B cell (primary cell): ENCODE results near the gene PCSK6. TPM values are rescaled to one million over a fixed set of nuclear protein-coding genes. Genes with fewer than 3 reads are reported as not detected.

Experiments
- ATAC-seq: fragments of 200-7000 bp; cut with Tn5 transposase; one replicate; pipeline ENCODE4 v1.10.0; 2021; ENCODE audit warnings: low read depth, mild to moderate bottlenecking, moderate number of reproducible peaks, moderate library complexity
- CTCF ChIA-PET: fragments of 350-600 bp; sonication (Branson Sonifier 250); formaldehyde crosslinking; loops from one replicate; lab custom pipeline; 2021; ENCODE audit warnings: antibody characterized with exemption, inconsistent platforms; lab: Charles Lee
- POLR2A ChIA-PET: fragments of 350-600 bp; sonication (Branson Sonifier 250); formaldehyde crosslinking; loops from one replicate; lab custom pipeline; 2021; ENCODE audit warnings: antibody characterized with exemption; lab: Charles Lee
- DNase-seq: peaks from one replicate; pipeline ENCODE4 v3.0.0; 2013
- H2AFZ ChIP-seq: 2 replicates; pipeline ENCODE4 v1.6.1; 2012; ENCODE audit warnings: mild to moderate bottlenecking, low read depth, low read length; ENCODE audit not compliant: insufficient read depth, poor library complexity, severe bottlenecking
- H3K27ac ChIP-seq, 2 donors: 1 replicate in 1 of 2; 2 replicates in 1 of 2; pipeline ENCODE4 v1.5.1; 2012 to 2013; ENCODE audit warnings: low read length in 2 of 2, mild to moderate bottlenecking in 2 of 2, moderate library complexity in 1 of 2
- H3K27me3 ChIP-seq, 4 experiments: fragments of 200-600 bp in 1 of 4; sonication (generic) in 1 of 4; replicated peaks in 1 of 4; 1 replicate in 2 of 4; 2 replicates in 2 of 4; pipeline versions ENCODE4 v1.6.1 to v1.7.0; 2013 to 2016; ENCODE audit warnings: low read length in 3 of 4, mild to moderate bottlenecking in 2 of 4, mixed read lengths in 1 of 4, moderate library complexity in 1 of 4; ENCODE audit not compliant: insufficient read depth in 4 of 4, control insufficient read depth in 3 of 4; ENCODE audit errors: control extremely low read depth in 1 of 4
- H3K36me3 ChIP-seq, 2 experiments: replicated peaks in 1 of 2; 1 replicate in 1 of 2; 2 replicates in 1 of 2; pipeline versions ENCODE4 v1.6.1 to v1.7.1; 2013; ENCODE audit warnings: low read length in 1 of 2; ENCODE audit not compliant: insufficient read depth in 2 of 2, control insufficient read depth in 1 of 2; ENCODE audit errors: control extremely low read depth in 1 of 2, extremely low read depth in 1 of 2
- H3K4me1 ChIP-seq, 2 donors: fragments of 200-600 bp in 1 of 2; sonication (generic) in 1 of 2; 1 replicate in 1 of 2; 2 replicates in 1 of 2; pipeline versions ENCODE4 v1.5.1 to v1.6.1; 2013 to 2017; ENCODE audit warnings: low read length in 2 of 2; ENCODE audit not compliant: control insufficient read depth in 2 of 2, insufficient read depth in 2 of 2
- H3K4me2 ChIP-seq: replicated peaks from 2 replicates; pipeline ENCODE3; 2012; ENCODE audit warnings: mild to moderate bottlenecking, low read depth, low read length; ENCODE audit not compliant: poor library complexity, severe bottlenecking
- H3K4me3 ChIP-seq, 5 experiments: fragments of 200-600 bp in 1 of 5; sonication (generic) in 1 of 5; 1 replicate in 3 of 5; 2 replicates in 2 of 5; pipeline versions ENCODE4 v1.5.1 to v1.7.0; 2011 to 2016; ENCODE audit warnings: low read length in 4 of 5, mild to moderate bottlenecking in 4 of 5, low read depth in 2 of 5, control low read depth in 1 of 5, moderate library complexity in 1 of 5; ENCODE audit not compliant: insufficient read depth in 1 of 5; ENCODE audit errors: control extremely low read depth in 1 of 5, extremely low read depth in 1 of 5
- H3K79me2 ChIP-seq: fragments of 200-600 bp; sonication (generic); one replicate; pipeline ENCODE4 v1.6.0; 2016; ENCODE audit warnings: low read length; ENCODE audit not compliant: control insufficient read depth, insufficient read depth
- H3K9ac ChIP-seq: fragments of 200-600 bp; sonication (generic); 2 replicates; pipeline ENCODE4 v1.6.1; 2017; ENCODE audit warnings: mild to moderate bottlenecking, low read length, moderate library complexity
- H3K9me3 ChIP-seq, 3 donors: one replicate each; pipeline versions ENCODE4 v1.6.1 to v1.7.1; 2013; ENCODE audit warnings: low read length in 2 of 3; ENCODE audit not compliant: control insufficient read depth in 2 of 3, insufficient read depth in 1 of 3; ENCODE audit errors: control extremely low read depth in 1 of 3
- H4K20me1 ChIP-seq: 2 replicates; pipeline ENCODE4 v1.6.0; 2012; ENCODE audit warnings: mild to moderate bottlenecking, low read length; ENCODE audit not compliant: insufficient read depth, control insufficient read depth, poor library complexity, severe bottlenecking
- H3K27ac Mint-ChIP-seq: one replicate; pipeline ENCODE4 v1.8.0; 2021; ENCODE audit warnings: mixed read lengths
- H3K27me3 Mint-ChIP-seq: one replicate; pipeline ENCODE4 v1.8.0; 2021; ENCODE audit warnings: mixed read lengths
- H3K4me1 Mint-ChIP-seq: one replicate; pipeline ENCODE4 v1.8.0; 2021; ENCODE audit warnings: mixed read lengths
- H3K4me3 Mint-ChIP-seq: one replicate; pipeline ENCODE4 v1.8.0; 2021; ENCODE audit warnings: mixed read lengths
- H3K9me3 Mint-ChIP-seq: one replicate; pipeline ENCODE4 v1.8.0; 2022; ENCODE audit warnings: mixed read lengths; ENCODE audit not compliant: insufficient read depth
- EZH2 ChIP-seq: IDR thresholded peaks from 2 replicates; pipeline ENCODE4 v1.6.1; 2012; ENCODE audit warnings: borderline replicate concordance, low read depth, mild to moderate bottlenecking, moderate library complexity, low read length; ENCODE audit not compliant: insufficient read depth, poor library complexity, severe bottlenecking
- WGBS: methylation state at CpG from one replicate; pipeline ENCODE4 v1.1.5; 2013; ENCODE audit warnings: missing lambda C conversion rate; ENCODE audit not compliant: insufficient coverage; 5-methylcytosine and 5-hydroxymethylcytosine counted together
- intact Hi-C: fragments of 100-400 bp; cut with micrococcal nuclease; formaldehyde crosslinking; loops from one replicate; pipeline ENCODE4 v1.10.0; 2022
- polyA plus RNA-seq: library from polyadenylated mRNA; depleted of rRNA; stranded (reverse); fragments of >200 nt; gene quantifications from 2 replicates; pipeline ENCODE4 v1.2.3, GENCODE V29; 2012
- total RNA-seq, 2 donors: library from RNA; stranded (reverse); fragments of 120-200 nt in 1 of 2; gene quantifications; 1 replicate in 1 of 2; 2 replicates in 1 of 2; pipeline versions ENCODE4 v1.2.3 to v1.2.4, GENCODE V29; 2013 to 2022
- TF ChIP-seq, protein P1 (sequence below): fragments of 200-600 bp; IDR thresholded peaks from one replicate; pipeline ENCODE4 v1.8.0; 2022; ENCODE audit warnings: antibody characterized with exemption, mild to moderate bottlenecking

The PCSK6 gene
- total and polyA plus RNA-seq, 2 donors (not counting 1 experiment from before 2014, with no cell fraction given): 0.66 to 1.6 TPM

DNA sequence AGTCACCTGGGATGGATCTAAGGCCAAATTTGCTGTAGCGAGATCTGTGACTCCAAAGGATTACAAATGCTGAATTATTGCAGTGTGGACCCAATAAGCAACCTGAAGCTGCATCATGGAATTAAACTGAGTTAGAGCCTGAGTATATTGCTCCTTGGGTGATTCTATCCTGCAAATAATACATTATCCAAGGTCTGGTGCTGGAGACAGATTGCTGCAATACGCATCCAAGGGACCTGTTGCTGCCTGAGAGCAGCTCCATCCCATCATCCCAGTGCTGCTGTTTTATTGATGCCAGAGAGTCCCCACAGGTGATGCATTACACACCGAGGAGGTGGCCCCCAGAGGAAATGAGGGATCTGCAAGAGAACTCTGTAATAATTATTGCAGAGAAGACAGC lies 31.6 kb upstream of the PCSK6 start:
- intact Hi-C loops: no loop called here
- H3K9me3 ChIP-seq: peaks cover 7 to 12% (median 9%) of the 10 kb centered on the region in 3 donors
- H3K27me3 ChIP-seq: peaks cover 0 to 12% (median 1%) of the 10 kb centered on the region in 4 experiments
- Mint-ChIP-seq H3K4me1 (peaks cover 7% of the 10 kb centered on the region), H3K9me3 (peaks cover 8% of the 10 kb centered on the region), H3K4me3 (no peak overlapping the region), H3K27me3 (peaks cover 46% of the 10 kb centered on the region), H3K27ac (no peak overlapping the region)
- CTCF ChIA-PET: no interaction called here
- no peaks in the 10 kb centered on the region for H3K4me1 ChIP-seq
- H2AFZ ChIP-seq: no peak overlapping the region
- POLR2A ChIA-PET: no interaction called here
- H3K9ac ChIP-seq: no peak overlapping the region
- H3K36me3 ChIP-seq: no peaks in the 10 kb centered on the region
- no peak overlapping the region for H3K27ac ChIP-seq
- ATAC-seq (no peak), DNase-seq (no peak)
- H4K20me1 ChIP-seq: no peaks in the 10 kb centered on the region
- TF ChIP-seq, protein P1, sequence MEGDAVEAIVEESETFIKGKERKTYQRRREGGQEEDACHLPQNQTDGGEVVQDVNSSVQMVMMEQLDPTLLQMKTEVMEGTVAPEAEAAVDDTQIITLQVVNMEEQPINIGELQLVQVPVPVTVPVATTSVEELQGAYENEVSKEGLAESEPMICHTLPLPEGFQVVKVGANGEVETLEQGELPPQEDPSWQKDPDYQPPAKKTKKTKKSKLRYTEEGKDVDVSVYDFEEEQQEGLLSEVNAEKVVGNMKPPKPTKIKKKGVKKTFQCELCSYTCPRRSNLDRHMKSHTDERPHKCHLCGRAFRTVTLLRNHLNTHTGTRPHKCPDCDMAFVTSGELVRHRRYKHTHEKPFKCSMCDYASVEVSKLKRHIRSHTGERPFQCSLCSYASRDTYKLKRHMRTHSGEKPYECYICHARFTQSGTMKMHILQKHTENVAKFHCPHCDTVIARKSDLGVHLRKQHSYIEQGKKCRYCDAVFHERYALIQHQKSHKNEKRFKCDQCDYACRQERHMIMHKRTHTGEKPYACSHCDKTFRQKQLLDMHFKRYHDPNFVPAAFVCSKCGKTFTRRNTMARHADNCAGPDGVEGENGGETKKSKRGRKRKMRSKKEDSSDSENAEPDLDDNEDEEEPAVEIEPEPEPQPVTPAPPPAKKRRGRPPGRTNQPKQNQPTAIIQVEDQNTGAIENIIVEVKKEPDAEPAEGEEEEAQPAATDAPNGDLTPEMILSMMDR: no peak
- TF ChIP-seq EZH2: no peak
- H3K4me2 ChIP-seq: no peak overlapping the region
- no CpG with 5 or more reads among the region's 3 CpGs for WGBS
- no peaks in the 10 kb centered on the region for H3K79me2 ChIP-seq
- H3K4me3 ChIP-seq: no peak overlapping the region

- H3K9ac ChIP-seq: no peak overlapping the region
- no peak overlapping the region for H3K27ac ChIP-seq
- WGBS: 87% methylated on average over 3 of the region's 7 CpGs
- intact Hi-C loops: no loop called here
- H2AFZ ChIP-seq: no peak overlapping the region
- peaks cover 7% of the 10 kb centered on the region for H3K4me1 Mint-ChIP-seq
- peaks cover 13% of the 10 kb centered on the region for H3K9me3 Mint-ChIP-seq
- peaks cover 47% of the 10 kb centered on the region for H3K27me3 Mint-ChIP-seq
- H3K4me2 ChIP-seq: no peak overlapping the region
- H3K9me3 ChIP-seq: peaks cover 7 to 12% (median 9%) of the 10 kb centered on the region in 3 donors
- no peaks in the 10 kb centered on the region for H4K20me1 ChIP-seq
- no peaks in the 10 kb centered on the region for H3K36me3 ChIP-seq
- no peaks in the 10 kb centered on the region for H3K79me2 ChIP-seq
- H3K4me3 ChIP-seq: no peak overlapping the region
- H3K27ac Mint-ChIP-seq: no peak overlapping the region
- peaks cover 0 to 12% (median 1%) of the 10 kb centered on the region in 4 experiments for H3K27me3 ChIP-seq
- DNase-seq (no peak), ATAC-seq (no peak)
- H3K4me3 Mint-ChIP-seq: no peak overlapping the region
- ChIA-PET CTCF (no interaction called here), POLR2A (no interaction called here)
- H3K4me1 ChIP-seq: no peaks in the 10 kb centered on the region
- TF ChIP-seq, protein P1: no peak
- TF ChIP-seq EZH2: no peak
These were observed 30.9 kb upstream of the PCSK6 start for GRCh38 chr15:101520395-101520794.
